Naive B cell (primary cell): ENCODE results near the gene PHF3. TPM values are rescaled to one million over a fixed set of nuclear protein-coding genes. Genes with fewer than 3 reads are reported as not detected.
"Not testable (repeated sequence)": the region's sequence is repeated elsewhere in the genome, so short reads cannot be mapped to it uniquely, and the experiment has no call there.

Source experiments
- ATAC-seq, 2 donors: fragments of 150-1000 bp; cut with Tn5 transposase; 2 replicates each; pipeline ENCODE4 v1.10.0; 2021; ENCODE audit warnings: low read depth in 2 of 2, mild to moderate bottlenecking in 2 of 2, moderate library complexity in 2 of 2
- DNase-seq: peaks from one replicate; pipeline ENCODE4 v3.0.0; 2022
- H3K27ac Mint-ChIP-seq, 6 donors: one replicate each; pipeline ENCODE4 v1.8.0; 2020 to 2022; ENCODE audit warnings: mild to moderate bottlenecking in 6 of 6, mixed read lengths in 6 of 6, moderate library complexity in 5 of 6, inconsistent platforms in 2 of 6
- H3K27me3 Mint-ChIP-seq, 3 donors: one replicate each; pipeline ENCODE4 v1.8.0; 2021 to 2022; ENCODE audit warnings: mixed read lengths in 3 of 3, mild to moderate bottlenecking in 1 of 3
- H3K36me3 Mint-ChIP-seq, 2 donors: one replicate each; pipeline ENCODE4 v1.8.0; 2020 to 2022; ENCODE audit warnings: mixed read lengths in 2 of 2, inconsistent platforms in 1 of 2, mild to moderate bottlenecking in 1 of 2
- H3K4me1 Mint-ChIP-seq, 3 donors: one replicate each; pipeline ENCODE4 v1.8.0; 2020 to 2022; ENCODE audit warnings: mixed read lengths in 3 of 3, inconsistent platforms in 1 of 3, mild to moderate bottlenecking in 1 of 3, moderate library complexity in 1 of 3
- H3K4me3 Mint-ChIP-seq, 8 donors: one replicate each; pipeline ENCODE4 v1.8.0; 2020 to 2022; ENCODE audit warnings: mild to moderate bottlenecking in 8 of 8, mixed read lengths in 8 of 8, moderate library complexity in 8 of 8, inconsistent platforms in 2 of 8
- H3K9me3 Mint-ChIP-seq, 7 donors: one replicate each; pipeline ENCODE4 v1.8.0; 2020 to 2022; ENCODE audit warnings: mixed read lengths in 7 of 7, mild to moderate bottlenecking in 5 of 7, inconsistent platforms in 2 of 7, moderate library complexity in 1 of 7
- polyA plus RNA-seq, 6 donors: library from polyadenylated mRNA; unstranded; fragments of 300-500 nt; fragmentation: Illumina TruSeq; gene quantifications; one replicate each; pipeline ENCODE4 v1.2.3, GENCODE V29; 2021; ENCODE audit warnings: low read depth in 6 of 6

PHF3 gene
- polyA plus RNA-seq, 6 donors from 2014 or later = 4.8 to 54.3 (median 31.4) TPM

- DNase-seq = no peak
- no peak for ATAC-seq
- no peaks in the 10 kb centered on the region for H3K9me3 Mint-ChIP-seq
- H3K27ac Mint-ChIP-seq = no peak overlapping the region
- H3K27me3 Mint-ChIP-seq = no peaks in the 10 kb centered on the region
- peaks cover 16 to 24% (median 19%) of the 10 kb centered on the region in 3 donors for H3K4me1 Mint-ChIP-seq
- peaks cover 0 to 8% of the 10 kb centered on the region in 2 donors for H3K36me3 Mint-ChIP-seq
- H3K4me3 Mint-ChIP-seq = no peak overlapping the region
Observed at GRCh38 chr6:63690221-63690620, 54.6 kb downstream of the PHF3 start.

- no peak for ATAC-seq
- H3K27ac Mint-ChIP-seq = peak overlapping the region in 2 of 6 donors; percentile 51
- H3K36me3 Mint-ChIP-seq = peaks cover 12 to 17% of the 10 kb centered on the region in 2 donors
Observed at GRCh38 chr6:63705707-63706106, 70.1 kb downstream of the PHF3 start.

GRCh38 chr6:63706630-63707029 lies 71.0 kb downstream of the PHF3 start:
- no peaks in the 10 kb centered on the region for H3K9me3 Mint-ChIP-seq
- no peak overlapping the region for H3K27ac Mint-ChIP-seq
- no peaks in the 10 kb centered on the region for H3K27me3 Mint-ChIP-seq
- ATAC-seq (no peak), DNase-seq (no peak)
- no peak overlapping the region for H3K4me3 Mint-ChIP-seq
- H3K4me1 Mint-ChIP-seq = no peaks in the 10 kb centered on the region
- peaks cover 14 to 24% of the 10 kb centered on the region in 2 donors for H3K36me3 Mint-ChIP-seq

More at GRCh38 chr6:63705707-63706106, 70.1 kb downstream of the PHF3 start:
- Mint-ChIP-seq H3K9me3 (no peaks in the 10 kb centered on the region), H3K27me3 (no peaks in the 10 kb centered on the region), H3K4me3 (no peak overlapping the region), H3K4me1 (no peaks in the 10 kb centered on the region)
- no peak for DNase-seq

GRCh38 chr6:63708631-63709030 lies 73.0 kb downstream of the PHF3 start:
- Mint-ChIP-seq H3K4me1 (peaks cover 0 to 6% (median 0%) of the 10 kb centered on the region in 3 donors), H3K27ac (no peak overlapping the region), H3K9me3 (no peaks in the 10 kb centered on the region), H3K36me3 (peaks cover 31 to 36% of the 10 kb centered on the region in 2 donors), H3K27me3 (no peaks in the 10 kb centered on the region), H3K4me3 (no peak overlapping the region)
- ATAC-seq (no peak), DNase-seq (no peak)

GRCh38 chr6:63709148-63709547 lies 73.5 kb downstream of the PHF3 start:
- Mint-ChIP-seq H3K36me3 (peaks cover 31 to 36% of the 10 kb centered on the region in 2 donors), H3K9me3 (no peaks in the 10 kb centered on the region), H3K27me3 (no peaks in the 10 kb centered on the region), H3K27ac (no peak overlapping the region), H3K4me3 (no peak overlapping the region), H3K4me1 (peaks cover 0 to 6% (median 0%) of the 10 kb centered on the region in 3 donors)
- ATAC-seq = no peak
- DNase-seq = no peak

GRCh38 chr6:63713332-63713731 lies 77.7 kb downstream of the PHF3 start:
- Mint-ChIP-seq H3K4me1 (peaks cover 0 to 6% (median 4%) of the 10 kb centered on the region in 3 donors), H3K27me3 (no peaks in the 10 kb centered on the region), H3K27ac (peak overlapping the region in 5 of 6 donors; percentile 2 to 74 (median 35)), H3K4me3 (no peak overlapping the region), H3K36me3 (peaks cover 31 to 36% of the 10 kb centered on the region in 2 donors), H3K9me3 (no peaks in the 10 kb centered on the region)
- DNase-seq (no peak), ATAC-seq (no peak)

- no peak for DNase-seq
- H3K36me3 Mint-ChIP-seq = peaks cover 31 to 36% of the 10 kb centered on the region in 2 donors
- no peak overlapping the region for H3K4me3 Mint-ChIP-seq
- no peaks in the 10 kb centered on the region for H3K9me3 Mint-ChIP-seq
- ATAC-seq = no peak
- H3K27me3 Mint-ChIP-seq = no peaks in the 10 kb centered on the region
- H3K27ac Mint-ChIP-seq = no peak overlapping the region
- H3K4me1 Mint-ChIP-seq = peaks cover 0 to 6% (median 4%) of the 10 kb centered on the region in 3 donors
Observed at GRCh38 chr6:63714091-63714490, 78.5 kb downstream of the PHF3 start.

- ATAC-seq (no peak), DNase-seq (no peak)
- H3K27me3 Mint-ChIP-seq = no peaks in the 10 kb centered on the region
- H3K4me1 Mint-ChIP-seq = peaks cover 0 to 6% (median 4%) of the 10 kb centered on the region in 3 donors
- no peak overlapping the region for H3K4me3 Mint-ChIP-seq
- peaks cover 22 to 25% of the 10 kb centered on the region in 2 donors for H3K36me3 Mint-ChIP-seq
- no peaks in the 10 kb centered on the region for H3K9me3 Mint-ChIP-seq
- H3K27ac Mint-ChIP-seq = no peak overlapping the region
Observed at GRCh38 chr6:63716169-63716568, 80.6 kb downstream of the PHF3 start.

GRCh38 chr6:63721181-63721580 lies 85.6 kb downstream of the PHF3 start:
- H3K4me3 Mint-ChIP-seq = no peak overlapping the region
- no peaks in the 10 kb centered on the region for H3K27me3 Mint-ChIP-seq
- H3K4me1 Mint-ChIP-seq = peaks cover 0 to 4% (median 3%) of the 10 kb centered on the region in 3 donors
- H3K36me3 Mint-ChIP-seq = no peaks in the 10 kb centered on the region
- ATAC-seq = no peak
- H3K27ac Mint-ChIP-seq = no peak overlapping the region
- no peaks in the 10 kb centered on the region for H3K9me3 Mint-ChIP-seq
- DNase-seq = no peak

- Mint-ChIP-seq H3K9me3 (no peaks in the 10 kb centered on the region), H3K27me3 (no peaks in the 10 kb centered on the region), H3K36me3 (no peaks in the 10 kb centered on the region), H3K27ac (no peak overlapping the region), H3K4me3 (no peak overlapping the region), H3K4me1 (peaks cover 0 to 3% (median 0%) of the 10 kb centered on the region in 3 donors)
- DNase-seq = no peak
- ATAC-seq = no peak
Observed at GRCh38 chr6:63724721-63725120, 89.1 kb downstream of the PHF3 start.

GRCh38 chr6:63730311-63730710 lies 94.7 kb downstream of the PHF3 start:
- Mint-ChIP-seq H3K36me3 (no peaks in the 10 kb centered on the region), H3K27ac (no peak overlapping the region), H3K27me3 (no peaks in the 10 kb centered on the region), H3K4me1 (no peaks in the 10 kb centered on the region), H3K9me3 (no peaks in the 10 kb centered on the region), H3K4me3 (no peak overlapping the region)
- DNase-seq (no peak), ATAC-seq (no peak)

GRCh38 chr6:63731930-63732329 lies 96.3 kb downstream of the PHF3 start:
- ATAC-seq (no peak), DNase-seq (no peak)
- no peak overlapping the region for H3K27ac Mint-ChIP-seq
- no peak overlapping the region for H3K4me3 Mint-ChIP-seq
- H3K27me3 Mint-ChIP-seq = no peaks in the 10 kb centered on the region
- H3K4me1 Mint-ChIP-seq = no peaks in the 10 kb centered on the region
- H3K9me3 Mint-ChIP-seq = no peaks in the 10 kb centered on the region
- no peaks in the 10 kb centered on the region for H3K36me3 Mint-ChIP-seq

- Mint-ChIP-seq H3K4me3 (no peak overlapping the region), H3K9me3 (no peaks in the 10 kb centered on the region), H3K27ac (no peak overlapping the region), H3K4me1 (no peaks in the 10 kb centered on the region), H3K36me3 (no peaks in the 10 kb centered on the region), H3K27me3 (no peaks in the 10 kb centered on the region)
- DNase-seq = no peak
- no peak for ATAC-seq
Observed at GRCh38 chr6:63732336-63732735, 96.7 kb downstream of the PHF3 start.

- ATAC-seq (no peak), DNase-seq (no peak)
- no peaks in the 10 kb centered on the region for H3K27me3 Mint-ChIP-seq
- H3K9me3 Mint-ChIP-seq = peaks cover 0 to 7% (median 6%) of the 10 kb centered on the region in 7 donors
- H3K36me3 Mint-ChIP-seq = no peaks in the 10 kb centered on the region
- H3K4me3 Mint-ChIP-seq = no peak overlapping the region
- no peak overlapping the region for H3K27ac Mint-ChIP-seq
- H3K4me1 Mint-ChIP-seq = no peaks in the 10 kb centered on the region
Observed at GRCh38 chr6:63734923-63735322, 99.3 kb downstream of the PHF3 start.

- not testable (repeated sequence) for H3K36me3 Mint-ChIP-seq, H3K4me1 Mint-ChIP-seq, H3K27ac Mint-ChIP-seq, ATAC-seq, H3K4me3 Mint-ChIP-seq, H3K27me3 Mint-ChIP-seq, DNase-seq
- H3K9me3 Mint-ChIP-seq = peaks cover 0 to 13% (median 7%) of the 10 kb centered on the region in 7 donors
Observed at GRCh38 chr6:63738190-63738589, 102.6 kb downstream of the PHF3 start.
